ENCODE data around the gene CCDC154. TPM values are rescaled to one million over a fixed set of nuclear protein-coding genes. Genes with fewer than 3 reads are reported as not detected.
"Not testable (repeated sequence)": the region's sequence is repeated elsewhere in the genome, so short reads cannot be mapped to it uniquely, and the experiment has no call there.

CCDC154 gene
- total and polyA plus RNA-seq, 2 of the 4 experiments (the other 2 are of a cell fraction) = 0.09 TPM; not detected in 1

GRCh38 chr16:1439699-1440074, 4.7 kb downstream of the CCDC154 start:
- H2AFZ ChIP-seq (replicated peaks; ENCODE audit: low read length, poor library complexity); CTCF ChIA-PET; H3K27ac ChIP-seq (ENCODE audit: insufficient read depth, low read length); H2BK5ac ChIP-seq (ENCODE audit: low read depth, low read length, poor library complexity, severe bottlenecking); H3K36me3 ChIP-seq (ENCODE audit: control insufficient read depth, insufficient read depth, low read length); intact Hi-C loops (cut with micrococcal nuclease); H3K9me3 ChIP-seq (ENCODE audit: control insufficient read depth, insufficient read depth, low read length); H3K79me1 ChIP-seq (ENCODE audit: low read depth in 1 of 2, low read length in 2 of 2); H3K23ac ChIP-seq (ENCODE audit: low read depth, low read length); POLR2A ChIA-PET (ENCODE audit: unreplicated experiment); H2BK15ac ChIP-seq (ENCODE audit: low read depth, low read length); in situ Hi-C loops (cut with MboI; ENCODE audit: low sequenced_read_pairs); dilution Hi-C loops (cut with HindIII; ENCODE audit: low sequenced_read_pairs, unreplicated experiment); H3K4me2 ChIP-seq (ENCODE audit: low read depth, low read length); H3K4ac ChIP-seq (ENCODE audit: low read depth, low read length); BruUV-seq (replicated peaks); H3K27me3 ChIP-seq (ENCODE audit: control insufficient read depth, insufficient read depth, low read length); H4K20me1 ChIP-seq (ENCODE audit: insufficient read depth, low read length); ATAC-seq (ENCODE audit: low read depth); H2BK120ac ChIP-seq (ENCODE audit: low read depth, low read length); DNase-seq; H2BK20ac ChIP-seq (ENCODE audit: low read depth, low read length); H4K91ac ChIP-seq (ENCODE audit: insufficient read depth, low read depth, low read length); H4K5ac ChIP-seq (ENCODE audit: low read depth, low read length); H2AK9ac ChIP-seq (replicated peaks; ENCODE audit: low read depth, low read length, poor library complexity); H2AK5ac ChIP-seq (ENCODE audit: low read depth, low read length); H3K9me1 ChIP-seq (ENCODE audit: insufficient read depth, low read length); H3K4me3 ChIP-seq (ENCODE audit: insufficient read depth, low read depth, low read length); H3K56ac ChIP-seq (ENCODE audit: extremely low read depth, insufficient read depth, low read length); H3K4me1 ChIP-seq (ENCODE audit: control insufficient read depth, insufficient read depth, low read length); H4K8ac ChIP-seq (ENCODE audit: low read depth in 2 of 2, low read length in 2 of 2); H3K18ac ChIP-seq (ENCODE audit: low read depth, low read length); H3K14ac ChIP-seq (replicated peaks; ENCODE audit: low read depth, low read length); H3K9ac ChIP-seq (ENCODE audit: low read depth, low read length): not testable (repeated sequence)
- WGBS, 2 experiments (ENCODE audit: extremely low coverage in 2 of 2, insufficient read length in 1 of 2) = 100% methylated on average over 1 of the region's 4 CpGs; no CpG with 5 or more reads in 1 of the 2 experiments

Measured in IMR-90 (cell line).